Measurements from ENCODE around the gene CRYBG3.

DNA sequence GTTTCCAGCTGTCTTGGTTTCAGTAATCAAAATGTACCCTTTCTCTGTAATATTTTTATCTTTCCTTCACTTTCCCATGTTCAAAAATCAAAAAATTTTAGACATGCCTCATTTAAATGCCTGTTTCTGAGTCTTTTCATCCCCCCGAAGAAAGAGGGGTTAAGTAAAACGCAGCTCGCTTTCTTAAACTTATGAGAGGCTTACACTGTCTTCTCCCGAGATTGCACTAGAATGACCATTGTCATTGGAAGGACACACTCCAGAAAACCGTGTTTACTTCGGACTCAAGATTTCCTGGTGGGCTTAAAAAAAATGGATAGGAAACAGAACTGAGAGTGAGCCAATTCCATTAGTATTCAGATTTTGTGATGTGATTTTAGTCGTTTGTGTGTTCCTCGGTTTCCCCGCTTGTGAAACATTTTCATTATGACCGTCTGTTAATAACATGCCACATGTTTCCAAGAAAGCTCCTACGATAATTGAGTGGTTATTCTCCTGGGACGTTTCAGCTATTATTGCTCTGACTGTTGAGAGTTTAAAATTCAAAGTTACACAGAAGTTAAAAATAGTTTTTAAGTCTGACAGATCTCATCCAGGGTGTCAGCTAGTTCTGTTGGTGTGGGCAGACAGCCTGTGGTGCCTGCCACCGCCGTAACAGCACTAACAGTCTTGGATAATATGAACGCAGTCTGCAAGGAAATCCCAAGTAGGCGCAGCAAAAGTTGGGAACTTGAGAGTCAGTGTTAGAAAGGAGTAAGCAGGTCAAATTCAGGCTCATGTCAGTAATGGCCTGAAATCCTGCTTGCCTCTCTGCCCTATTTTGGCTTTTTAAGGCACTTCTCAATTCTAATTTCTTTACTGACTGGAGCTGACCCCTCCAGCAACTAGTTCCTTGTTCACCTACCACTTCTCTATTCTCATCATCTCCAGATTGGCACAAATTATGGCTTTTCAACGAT lies 1.5 kb downstream of the CRYBG3 start:
- no peak for TF ChIP-seq POLR2AphosphoS5 (IDR thresholded peaks at IDR 0.05; ENCODE audit: borderline replicate concordance, low read depth, low read length)
- no peak for TF ChIP-seq EZH2 (IDR thresholded peaks at IDR 0.05)
- TF ChIP-seq FOXP2 (optimal IDR thresholded peaks at IDR 0.05; ENCODE audit: control extremely low read depth, extremely low read length, insufficient read depth) = no peak
